ENCODE measurements around the gene ADAM23. TPM values are rescaled to one million over a fixed set of nuclear protein-coding genes. Genes with fewer than 3 reads are reported as not detected.

Gene ADAM23
- polyA plus RNA-seq, 1 donor (not counting 4 experiments of a cell fraction or from before 2014, with no cell fraction given): 1.3 TPM

GRCh38 chr2:206442474-206442832 lies 879 bp upstream of the ADAM23 start:
- no peaks in the 10 kb centered on the region for H4K20me1 ChIP-seq (ENCODE audit: control insufficient read depth, extremely low read depth, insufficient read depth, low read length)
- no peaks in the 10 kb centered on the region for H3K79me2 ChIP-seq (ENCODE audit: control insufficient read depth, insufficient read depth, low read length)
- no peaks in the 10 kb centered on the region for H3K36me3 ChIP-seq (ENCODE audit: control insufficient read depth in 2 of 2, extremely low read depth in 1 of 2, insufficient read depth in 2 of 2, low read length in 2 of 2)
- H3K9ac ChIP-seq (ENCODE audit: control insufficient read depth, extremely low read depth, insufficient read depth, low read length): no peak overlapping the region
- DNase-seq (ENCODE audit: low read depth, low spot score): no peak
- H3K9me3 ChIP-seq (ENCODE audit: control insufficient read depth, low read depth, low read length): no peaks in the 10 kb centered on the region
- no peak overlapping the region for H3K27ac ChIP-seq (ENCODE audit: control insufficient read depth, insufficient read depth, low read length)
- dilution Hi-C loops (cut with MboI; ENCODE audit: extremely low pct_ligation_motif_present, low sequenced_read_pairs): no loop called here
- H3K27me3 ChIP-seq (ENCODE audit: control insufficient read depth, extremely low read depth, insufficient read depth, low read length): peaks cover 50% of the 10 kb centered on the region
- no peak overlapping the region for H2AFZ ChIP-seq (ENCODE audit: control insufficient read depth, low read length)
- no peaks in the 10 kb centered on the region for H3K9me1 ChIP-seq (ENCODE audit: control insufficient read depth, extremely low read depth, insufficient read depth, low read length)
- TF ChIP-seq, protein P1, sequence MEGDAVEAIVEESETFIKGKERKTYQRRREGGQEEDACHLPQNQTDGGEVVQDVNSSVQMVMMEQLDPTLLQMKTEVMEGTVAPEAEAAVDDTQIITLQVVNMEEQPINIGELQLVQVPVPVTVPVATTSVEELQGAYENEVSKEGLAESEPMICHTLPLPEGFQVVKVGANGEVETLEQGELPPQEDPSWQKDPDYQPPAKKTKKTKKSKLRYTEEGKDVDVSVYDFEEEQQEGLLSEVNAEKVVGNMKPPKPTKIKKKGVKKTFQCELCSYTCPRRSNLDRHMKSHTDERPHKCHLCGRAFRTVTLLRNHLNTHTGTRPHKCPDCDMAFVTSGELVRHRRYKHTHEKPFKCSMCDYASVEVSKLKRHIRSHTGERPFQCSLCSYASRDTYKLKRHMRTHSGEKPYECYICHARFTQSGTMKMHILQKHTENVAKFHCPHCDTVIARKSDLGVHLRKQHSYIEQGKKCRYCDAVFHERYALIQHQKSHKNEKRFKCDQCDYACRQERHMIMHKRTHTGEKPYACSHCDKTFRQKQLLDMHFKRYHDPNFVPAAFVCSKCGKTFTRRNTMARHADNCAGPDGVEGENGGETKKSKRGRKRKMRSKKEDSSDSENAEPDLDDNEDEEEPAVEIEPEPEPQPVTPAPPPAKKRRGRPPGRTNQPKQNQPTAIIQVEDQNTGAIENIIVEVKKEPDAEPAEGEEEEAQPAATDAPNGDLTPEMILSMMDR (optimal IDR thresholded peaks at IDR 0.05 in 1 of 3, IDR thresholded peaks at IDR 0.05 in 1 of 3, conservative IDR thresholded peaks at IDR 0.05 in 1 of 3; ENCODE audit: extremely low read depth in 1 of 3, insufficient read depth in 2 of 3, low read length in 3 of 3): no peak
- TF ChIP-seq EZH2 (IDR thresholded peaks at IDR 0.05; ENCODE audit: low read length): no peak
- FAIRE-seq: no peak
- H3K4me3 ChIP-seq (ENCODE audit: control insufficient read depth in 2 of 3, extremely low read depth in 1 of 3, insufficient read depth in 2 of 3, low read depth in 1 of 3, low read length in 3 of 3): no peak overlapping the region
- peaks cover 3% of the 10 kb centered on the region for H3K4me1 ChIP-seq (ENCODE audit: control insufficient read depth, extremely low read depth, insufficient read depth, low read length)
- peak overlapping the region; percentile 65 for H3K4me2 ChIP-seq (ENCODE audit: control insufficient read depth, extremely low read depth, insufficient read depth, low read depth, low read length)

GRCh38 chr2:206443735-206444527 lies 599 bp downstream of the ADAM23 start:
- H3K4me1 ChIP-seq (ENCODE audit: control insufficient read depth, extremely low read depth, insufficient read depth, low read length): peaks cover 3% of the 10 kb centered on the region
- TF ChIP-seq, protein P1 (optimal IDR thresholded peaks at IDR 0.05 in 1 of 3, IDR thresholded peaks at IDR 0.05 in 1 of 3, conservative IDR thresholded peaks at IDR 0.05 in 1 of 3; ENCODE audit: extremely low read depth in 1 of 3, insufficient read depth in 2 of 3, low read length in 3 of 3): no peak
- TF ChIP-seq EZH2 (IDR thresholded peaks at IDR 0.05; ENCODE audit: low read length): peak; percentile 98
- H3K27me3 ChIP-seq (ENCODE audit: control insufficient read depth, extremely low read depth, insufficient read depth, low read length): peaks cover 50% of the 10 kb centered on the region
- no peaks in the 10 kb centered on the region for H4K20me1 ChIP-seq (ENCODE audit: control insufficient read depth, extremely low read depth, insufficient read depth, low read length)
- peak overlapping the region; percentile 65 for H3K4me2 ChIP-seq (ENCODE audit: control insufficient read depth, extremely low read depth, insufficient read depth, low read depth, low read length)
- H3K9me1 ChIP-seq (ENCODE audit: control insufficient read depth, extremely low read depth, insufficient read depth, low read length): no peaks in the 10 kb centered on the region
- no peak overlapping the region for H3K9ac ChIP-seq (ENCODE audit: control insufficient read depth, extremely low read depth, insufficient read depth, low read length)
- H3K4me3 ChIP-seq (ENCODE audit: control insufficient read depth in 2 of 3, extremely low read depth in 1 of 3, insufficient read depth in 2 of 3, low read depth in 1 of 3, low read length in 3 of 3): peak overlapping the region in 2 of 3 experiments; percentile 2 to 39
- DNase-seq (ENCODE audit: low read depth, low spot score): no peak
- dilution Hi-C loops (cut with MboI; ENCODE audit: extremely low pct_ligation_motif_present, low sequenced_read_pairs): no loop called here
- no peak overlapping the region for H3K27ac ChIP-seq (ENCODE audit: control insufficient read depth, insufficient read depth, low read length)
- no peak for FAIRE-seq
- no peaks in the 10 kb centered on the region for H3K36me3 ChIP-seq (ENCODE audit: control insufficient read depth in 2 of 2, extremely low read depth in 1 of 2, insufficient read depth in 2 of 2, low read length in 2 of 2)
- H2AFZ ChIP-seq (ENCODE audit: control insufficient read depth, low read length): no peak overlapping the region
- no peaks in the 10 kb centered on the region for H3K9me3 ChIP-seq (ENCODE audit: control insufficient read depth, low read depth, low read length)
- H3K79me2 ChIP-seq (ENCODE audit: control insufficient read depth, insufficient read depth, low read length): no peaks in the 10 kb centered on the region

All from keratinocyte (primary cell).